OCI-LY7 (cell line): ENCODE results near the gene RHBDD3.

ENCODE experiments used
- CTCF ChIP-seq: fragments of 200-600 bp; sonication (generic); conservative IDR thresholded peaks from 2 replicates; pipeline ENCODE4 v1.5.1; 2014; ENCODE audit warnings: mild to moderate bottlenecking, antibody characterized with exemption, low read length, moderate library complexity, mixed read lengths
- EZH2phosphoT487 ChIP-seq: fragments of 200-600 bp; sonication (generic); IDR thresholded peaks from 2 replicates; pipeline ENCODE4 v1.6.1; 2018; ENCODE audit warnings: low read depth, borderline replicate concordance, mild to moderate bottlenecking, mixed run types, antibody characterized with exemption, low read length, moderate library complexity, mixed read lengths

- TF ChIP-seq CTCF: no peak
- TF ChIP-seq EZH2phosphoT487: no peak
Measured at GRCh38 chr22:29260031-29260560, 7.7 kb downstream of the RHBDD3 start.
